ENCODE results near the gene ZNF627.

ZNF627 gene

DNA sequence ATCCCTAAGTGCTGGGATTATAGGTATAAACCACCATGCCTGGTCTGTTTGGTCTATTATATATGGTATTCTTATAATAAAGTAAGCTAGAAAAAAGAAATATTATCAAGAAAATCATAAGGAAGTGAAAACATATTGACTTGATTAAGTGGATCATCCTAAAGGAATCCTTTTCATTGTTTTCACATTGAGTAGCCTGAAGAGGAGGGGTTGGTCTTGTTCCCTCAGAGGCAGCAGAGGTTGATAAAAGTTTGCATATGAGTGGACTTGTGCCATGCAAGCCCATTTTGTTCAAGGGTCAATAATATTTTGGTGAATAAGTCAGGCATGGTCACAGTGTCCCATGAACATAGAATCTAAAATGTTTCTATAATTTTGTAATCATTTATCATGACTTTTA is 52.7 kb downstream of the ZNF627 start:
- no peak overlapping the region for H3K27ac ChIP-seq
- TF ChIP-seq, protein P1, sequence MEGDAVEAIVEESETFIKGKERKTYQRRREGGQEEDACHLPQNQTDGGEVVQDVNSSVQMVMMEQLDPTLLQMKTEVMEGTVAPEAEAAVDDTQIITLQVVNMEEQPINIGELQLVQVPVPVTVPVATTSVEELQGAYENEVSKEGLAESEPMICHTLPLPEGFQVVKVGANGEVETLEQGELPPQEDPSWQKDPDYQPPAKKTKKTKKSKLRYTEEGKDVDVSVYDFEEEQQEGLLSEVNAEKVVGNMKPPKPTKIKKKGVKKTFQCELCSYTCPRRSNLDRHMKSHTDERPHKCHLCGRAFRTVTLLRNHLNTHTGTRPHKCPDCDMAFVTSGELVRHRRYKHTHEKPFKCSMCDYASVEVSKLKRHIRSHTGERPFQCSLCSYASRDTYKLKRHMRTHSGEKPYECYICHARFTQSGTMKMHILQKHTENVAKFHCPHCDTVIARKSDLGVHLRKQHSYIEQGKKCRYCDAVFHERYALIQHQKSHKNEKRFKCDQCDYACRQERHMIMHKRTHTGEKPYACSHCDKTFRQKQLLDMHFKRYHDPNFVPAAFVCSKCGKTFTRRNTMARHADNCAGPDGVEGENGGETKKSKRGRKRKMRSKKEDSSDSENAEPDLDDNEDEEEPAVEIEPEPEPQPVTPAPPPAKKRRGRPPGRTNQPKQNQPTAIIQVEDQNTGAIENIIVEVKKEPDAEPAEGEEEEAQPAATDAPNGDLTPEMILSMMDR (IDR thresholded peaks at IDR 0.05; ENCODE audit: low read depth, low read length, missing control alignments) = no peak
- H3K4me3 ChIP-seq (ENCODE audit: low read depth, low read length) = no peak overlapping the region
- no peaks in the 10 kb centered on the region for H3K27me3 ChIP-seq (replicated peaks)
- H3K36me3 ChIP-seq (replicated peaks) = peaks cover 4% of the 10 kb centered on the region
- in situ Hi-C loops (cut with HindIII; ENCODE audit: low pct_ligation_motif_present, low sequenced_read_pairs) = no loop called here
- no peak for DNase-seq

DNA sequence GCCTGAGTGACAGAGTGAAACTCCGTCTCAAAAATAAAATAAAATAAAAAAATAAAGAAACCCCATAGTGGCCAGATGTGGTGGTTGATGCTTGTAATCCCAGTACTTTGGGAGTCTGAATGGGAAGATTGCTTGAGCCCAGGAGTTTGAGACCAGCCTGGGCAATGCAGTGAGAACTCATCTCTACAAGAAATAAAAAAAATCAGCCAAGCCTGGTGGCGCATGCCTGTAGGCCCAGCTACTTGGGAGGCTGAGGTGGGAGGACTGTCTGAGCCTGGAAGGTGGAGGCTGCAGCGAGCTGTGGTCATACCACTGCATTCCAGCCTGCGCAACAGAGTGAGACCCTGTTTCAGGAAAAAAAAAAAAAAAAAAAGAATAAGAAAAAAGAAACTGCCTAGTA is 53.8 kb downstream of the ZNF627 start:
- Histone ChIP-seq H3K4me3 (ENCODE audit: low read depth, low read length) (no peak overlapping the region), H3K27me3 (replicated peaks) (no peaks in the 10 kb centered on the region), H3K27ac (no peak overlapping the region), H3K36me3 (replicated peaks) (peaks cover 4% of the 10 kb centered on the region)
- TF ChIP-seq, protein P1 (IDR thresholded peaks at IDR 0.05; ENCODE audit: low read depth, low read length, missing control alignments) = no peak
- DNase-seq = no peak
- in situ Hi-C loops (cut with HindIII; ENCODE audit: low pct_ligation_motif_present, low sequenced_read_pairs) = no loop called here

DNA sequence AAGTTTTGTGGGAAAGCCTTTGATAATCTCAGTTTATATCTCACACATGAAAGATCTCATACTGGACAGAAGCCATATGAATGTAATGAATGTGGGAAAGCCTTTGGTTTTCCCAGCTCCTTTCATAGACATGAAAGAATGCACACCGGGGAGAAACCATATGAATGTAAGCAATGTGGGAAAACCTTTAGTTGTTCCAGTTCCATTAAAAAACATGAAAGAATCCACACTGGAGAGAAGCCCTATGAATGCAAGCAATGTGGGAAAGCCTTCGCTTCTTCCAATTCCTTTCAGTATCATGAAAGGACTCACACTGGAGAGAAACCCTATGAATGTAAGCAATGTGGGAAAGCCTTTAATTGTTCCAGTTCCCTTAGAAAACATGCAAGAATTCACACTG is 54.8 kb downstream of the ZNF627 start:
- DNase-seq = no peak
- Histone ChIP-seq H3K27ac (no peak overlapping the region), H3K36me3 (replicated peaks) (peaks cover 4% of the 10 kb centered on the region), H3K4me3 (ENCODE audit: low read depth, low read length) (no peak overlapping the region), H3K27me3 (replicated peaks) (no peaks in the 10 kb centered on the region)
- in situ Hi-C loops (cut with HindIII; ENCODE audit: low pct_ligation_motif_present, low sequenced_read_pairs) = no loop called here
- TF ChIP-seq, protein P1 (IDR thresholded peaks at IDR 0.05; ENCODE audit: low read depth, low read length, missing control alignments) = no peak

DNA sequence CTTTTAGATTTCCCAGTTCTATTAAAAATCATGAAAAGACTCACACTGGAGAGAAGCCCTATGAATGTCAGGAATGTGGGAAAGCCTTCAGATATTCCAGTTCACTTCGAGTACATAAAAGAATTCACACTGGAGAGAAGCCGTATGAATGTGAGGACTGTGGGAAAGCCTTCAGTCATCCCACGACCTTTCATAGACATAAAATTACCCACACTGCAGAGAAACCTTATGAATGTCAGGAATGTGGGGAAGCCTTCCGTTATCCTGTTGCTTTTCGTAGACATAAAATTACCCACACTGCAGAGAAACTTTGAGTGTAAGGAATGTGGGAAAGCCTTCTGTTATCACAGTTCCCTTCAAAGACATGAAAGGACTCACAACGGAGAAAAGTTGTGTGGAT is 55.2 kb downstream of the ZNF627 start:
- no peak overlapping the region for H3K4me3 ChIP-seq (ENCODE audit: low read depth, low read length)
- H3K27me3 ChIP-seq (replicated peaks) = no peaks in the 10 kb centered on the region
- no peak for DNase-seq
- no peak overlapping the region for H3K27ac ChIP-seq
- in situ Hi-C loops (cut with HindIII; ENCODE audit: low pct_ligation_motif_present, low sequenced_read_pairs) = no loop called here
- TF ChIP-seq, protein P1 (IDR thresholded peaks at IDR 0.05; ENCODE audit: low read depth, low read length, missing control alignments) = no peak
- H3K36me3 ChIP-seq (replicated peaks) = peaks cover 4% of the 10 kb centered on the region

DNA sequence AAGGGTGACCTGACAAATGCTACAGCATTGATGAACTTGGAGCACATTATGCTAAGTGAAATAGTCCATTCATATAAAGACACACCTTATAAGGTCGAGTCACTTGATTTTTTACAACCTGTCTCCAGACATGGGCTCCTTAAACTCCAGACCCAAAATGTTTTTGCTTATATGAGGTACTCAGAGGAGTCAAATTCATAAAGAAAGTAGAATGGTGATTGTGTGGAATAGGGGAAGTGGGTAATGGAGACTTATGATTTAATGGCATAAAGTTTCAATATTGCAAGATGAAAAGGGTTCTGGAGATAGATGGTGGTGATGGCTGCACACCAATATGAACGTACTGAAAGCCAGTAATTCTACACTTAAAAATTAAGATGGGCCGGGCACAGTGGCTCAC is 59.3 kb downstream of the ZNF627 start:
- H3K27me3 ChIP-seq (replicated peaks) = no peaks in the 10 kb centered on the region
- H3K4me3 ChIP-seq (ENCODE audit: low read depth, low read length) = no peak overlapping the region
- in situ Hi-C loops (cut with HindIII; ENCODE audit: low pct_ligation_motif_present, low sequenced_read_pairs) = no loop called here
- TF ChIP-seq, protein P1 (IDR thresholded peaks at IDR 0.05; ENCODE audit: low read depth, low read length, missing control alignments) = no peak
- no peak for DNase-seq
- no peak overlapping the region for H3K27ac ChIP-seq
- H3K36me3 ChIP-seq (replicated peaks) = peaks cover 3% of the 10 kb centered on the region

DNA sequence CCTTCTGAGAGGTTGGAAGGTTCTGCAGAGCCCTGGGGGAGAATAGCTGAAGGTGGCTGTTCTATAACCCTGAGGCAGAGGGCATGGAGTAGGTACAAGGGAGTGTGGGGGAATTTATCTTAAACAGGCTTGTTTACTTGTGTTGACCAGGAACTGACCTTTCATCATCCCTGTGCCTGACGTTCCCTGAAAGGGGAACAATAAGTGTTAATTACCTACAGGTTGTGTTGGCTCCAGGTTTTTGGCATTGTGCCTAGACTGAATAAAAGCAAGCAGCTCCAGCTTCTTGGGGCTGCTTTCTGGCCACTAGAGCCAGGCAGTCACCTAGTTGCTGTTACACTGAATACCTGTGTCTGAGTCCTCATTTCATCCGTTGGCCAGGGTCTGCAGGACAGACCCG is 60.0 kb downstream of the ZNF627 start:
- Histone ChIP-seq H3K36me3 (replicated peaks) (no peaks in the 10 kb centered on the region), H3K27me3 (replicated peaks) (no peaks in the 10 kb centered on the region), H3K4me3 (ENCODE audit: low read depth, low read length) (no peak overlapping the region), H3K27ac (no peak overlapping the region)
- no peak for DNase-seq
- in situ Hi-C loops (cut with HindIII; ENCODE audit: low pct_ligation_motif_present, low sequenced_read_pairs) = no loop called here
- TF ChIP-seq, protein P1 (IDR thresholded peaks at IDR 0.05; ENCODE audit: low read depth, low read length, missing control alignments) = no peak

Measured in brain microvascular endothelial cell (primary cell).